Stimulated activated CD8-positive, alpha-beta memory T cell treated with anti-CD3 and anti-CD28 coated beads, Interleukin-15, amount 100 ng/mL, for 24 hours (primary cell): Measurements from ENCODE around the gene TAAR1.
"Not testable (repeated sequence)": the region's sequence is repeated elsewhere in the genome, so short reads cannot be mapped to it uniquely, and the experiment has no call there.

Experiments
- DNase-seq: peaks from one replicate; pipeline ENCODE4 v3.0.0-alpha.2; 2020; ENCODE audit warnings: low read depth

The TAAR1 gene, protein sequence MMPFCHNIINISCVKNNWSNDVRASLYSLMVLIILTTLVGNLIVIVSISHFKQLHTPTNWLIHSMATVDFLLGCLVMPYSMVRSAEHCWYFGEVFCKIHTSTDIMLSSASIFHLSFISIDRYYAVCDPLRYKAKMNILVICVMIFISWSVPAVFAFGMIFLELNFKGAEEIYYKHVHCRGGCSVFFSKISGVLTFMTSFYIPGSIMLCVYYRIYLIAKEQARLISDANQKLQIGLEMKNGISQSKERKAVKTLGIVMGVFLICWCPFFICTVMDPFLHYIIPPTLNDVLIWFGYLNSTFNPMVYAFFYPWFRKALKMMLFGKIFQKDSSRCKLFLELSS

DNA sequence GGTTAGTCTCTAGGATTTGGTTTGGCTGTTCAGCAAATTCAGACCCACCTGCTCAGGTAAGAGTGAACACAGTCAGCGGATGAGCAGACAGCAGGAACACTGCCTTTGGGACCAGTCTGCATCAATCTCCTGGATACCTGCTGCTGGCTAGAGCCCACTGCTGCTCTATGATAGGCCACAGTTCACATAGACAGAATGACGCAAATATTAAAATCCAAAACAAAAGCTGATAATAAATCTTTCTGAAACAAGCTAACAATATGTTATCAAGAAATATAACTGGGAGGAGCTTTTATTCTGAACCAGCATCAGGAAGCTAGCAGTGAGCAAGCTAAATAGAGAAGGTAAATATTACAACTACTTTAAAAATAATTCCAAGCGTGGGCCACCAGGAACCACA, at the start of gene TAAR1:
Gene TAAR1 (minus strand): TSS at position 101 of the 400 bp plus-strand sequence. CDS start 13,179 bp downstream, outside the sequence.
- DNase-seq = no peak

DNA sequence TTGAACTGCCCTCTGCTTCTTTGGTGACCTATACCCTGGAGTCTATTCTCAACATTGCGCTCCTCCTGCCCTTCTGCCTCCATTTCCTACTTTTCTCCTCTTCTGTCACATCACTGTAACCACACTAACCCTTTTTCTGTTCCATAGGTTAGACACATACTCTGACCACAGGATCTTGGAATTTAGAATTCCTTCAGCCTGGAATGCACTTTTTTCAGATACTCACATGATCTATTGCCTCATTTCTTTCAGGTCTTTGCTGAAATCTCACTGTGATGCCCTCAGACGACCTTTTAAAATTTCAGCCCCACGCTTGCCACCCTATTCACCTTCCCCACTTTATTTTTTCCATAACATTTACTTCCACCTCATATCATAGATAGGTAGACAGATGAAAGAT, 49.8 kb upstream of the TAAR1 start:
- no peak for DNase-seq

DNA sequence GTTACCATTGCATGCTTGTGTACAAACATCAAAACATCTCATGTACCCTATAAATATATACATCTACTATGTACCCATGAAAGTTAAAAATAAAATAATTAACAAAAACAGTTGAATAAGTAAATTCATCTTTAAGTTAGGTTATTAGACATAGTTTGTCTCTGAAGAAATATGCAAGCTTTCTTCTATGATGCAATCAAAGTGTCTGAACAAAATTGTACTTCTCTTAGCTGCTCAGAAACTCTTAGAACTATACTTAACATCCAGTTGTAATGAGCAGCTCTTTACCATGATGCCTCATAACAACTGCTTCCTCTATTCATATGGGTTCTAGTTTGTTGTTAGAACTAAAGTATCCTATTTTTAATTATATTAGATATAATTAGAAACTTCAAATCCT, 49.0 kb upstream of the TAAR1 start:
- DNase-seq = no peak

DNA sequence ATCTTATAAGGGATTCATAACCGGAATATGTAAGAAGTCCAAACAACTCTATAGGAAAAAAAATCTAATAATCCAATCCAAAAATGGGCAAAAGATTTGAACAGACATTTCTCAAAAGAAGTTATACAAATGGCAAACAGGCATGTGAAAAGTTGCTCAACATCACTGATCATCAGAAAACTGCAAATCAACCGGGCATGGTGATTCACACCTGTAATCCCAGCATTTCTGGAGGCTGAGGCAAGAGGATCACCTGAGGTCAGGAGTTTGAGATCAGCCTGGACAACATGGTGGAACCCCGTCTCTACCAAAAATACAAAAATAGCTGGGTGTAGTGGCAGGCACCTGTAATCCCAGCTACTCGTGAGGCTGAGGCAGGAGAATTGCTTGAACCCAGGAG, 47.8 kb upstream of the TAAR1 start:
- DNase-seq = not testable (repeated sequence)

DNA sequence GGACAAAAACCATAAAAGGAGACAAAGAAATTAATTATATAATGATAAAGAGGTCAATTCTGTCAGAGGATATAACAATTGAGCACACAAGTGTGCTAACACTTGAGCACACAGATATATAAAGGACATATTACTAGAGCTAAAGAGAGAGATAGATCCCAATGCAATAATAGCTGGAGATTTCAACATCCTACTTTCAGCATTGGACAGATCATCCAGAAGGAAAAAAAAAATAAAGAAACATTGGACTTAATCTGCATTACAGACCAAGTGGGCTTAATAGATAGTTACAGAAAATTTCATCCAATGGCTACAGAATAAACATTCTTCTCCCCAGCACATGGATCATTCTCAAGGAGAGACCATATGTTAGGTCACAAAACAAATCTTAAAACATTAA, 45.0 kb upstream of the TAAR1 start:
- no peak for DNase-seq

DNA sequence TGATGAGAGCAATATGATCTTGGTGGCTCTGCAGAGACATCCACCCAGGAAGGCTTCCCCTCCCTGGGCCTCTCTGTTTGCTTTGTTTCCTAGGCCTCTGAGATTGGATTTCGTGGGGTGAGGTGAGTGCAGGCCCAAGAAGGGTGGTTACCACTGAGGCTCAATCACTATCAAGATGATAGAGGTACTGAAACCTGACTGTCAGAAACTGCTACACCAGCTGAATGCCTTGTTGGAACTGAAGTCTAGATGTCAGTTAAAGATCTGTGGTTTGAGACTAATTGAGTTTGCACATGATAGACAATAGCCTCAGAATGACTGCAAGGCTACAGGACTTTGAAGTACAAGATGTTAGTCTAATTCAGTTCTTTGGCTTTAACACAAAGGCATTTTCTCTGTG, 39.6 kb upstream of the TAAR1 start:
- no peak for DNase-seq

DNA sequence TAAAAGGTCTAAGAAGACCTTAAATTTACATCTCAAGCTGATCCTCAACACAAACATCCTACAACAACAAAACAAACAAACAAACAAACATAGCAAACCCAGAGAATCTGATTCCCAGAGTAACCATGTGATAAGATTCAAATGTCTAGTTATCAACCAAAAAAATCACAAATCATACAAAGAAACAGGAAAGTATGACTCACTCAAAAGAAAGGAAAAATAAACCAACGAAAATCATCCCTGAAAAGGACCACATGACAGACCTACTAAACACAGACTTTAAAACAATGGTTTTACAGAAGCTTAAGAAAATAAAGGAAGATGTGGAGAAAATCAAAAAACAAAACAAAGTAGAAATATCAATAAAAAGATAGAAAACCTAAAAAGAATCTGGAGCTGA, 36.8 kb upstream of the TAAR1 start:
- DNase-seq = no peak

DNA sequence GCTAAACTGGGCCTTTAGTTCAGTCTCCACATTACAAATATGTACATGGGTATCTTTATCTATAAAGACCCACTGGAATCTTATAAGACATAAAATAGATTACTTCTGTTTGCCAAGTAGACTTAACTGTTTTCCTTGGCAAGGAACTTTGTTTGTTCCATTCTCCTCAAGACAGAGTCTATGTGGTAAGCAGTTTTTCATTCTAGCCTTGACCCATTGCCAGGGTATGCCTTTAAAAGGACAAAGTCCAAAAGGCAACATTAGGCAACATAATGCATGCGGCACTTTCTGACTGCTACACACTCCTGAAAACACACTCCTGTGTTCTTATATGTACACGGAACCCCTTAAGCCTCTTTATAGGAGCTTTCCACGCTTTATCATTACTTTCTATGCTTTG, 34.5 kb upstream of the TAAR1 start:
- DNase-seq = no peak

DNA sequence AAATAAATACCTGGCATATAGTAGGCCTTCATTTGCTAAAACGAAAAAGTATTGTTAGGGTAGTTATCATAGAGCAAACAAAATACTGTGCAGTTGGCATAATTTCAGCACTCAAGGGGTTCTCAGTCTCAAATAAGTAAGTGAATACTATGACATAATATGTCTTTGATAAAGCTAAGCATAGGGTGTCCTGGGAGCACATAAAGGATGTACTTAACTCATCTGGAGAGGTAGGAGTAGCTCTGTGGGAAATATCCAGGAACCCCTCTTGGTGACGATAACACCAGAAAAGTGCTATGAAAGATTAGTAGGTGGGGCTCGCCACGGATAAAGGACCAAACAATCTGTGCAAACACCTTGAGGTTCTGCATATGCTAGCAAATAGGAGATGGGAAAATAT, 31.7 kb upstream of the TAAR1 start:
- DNase-seq = no peak

DNA sequence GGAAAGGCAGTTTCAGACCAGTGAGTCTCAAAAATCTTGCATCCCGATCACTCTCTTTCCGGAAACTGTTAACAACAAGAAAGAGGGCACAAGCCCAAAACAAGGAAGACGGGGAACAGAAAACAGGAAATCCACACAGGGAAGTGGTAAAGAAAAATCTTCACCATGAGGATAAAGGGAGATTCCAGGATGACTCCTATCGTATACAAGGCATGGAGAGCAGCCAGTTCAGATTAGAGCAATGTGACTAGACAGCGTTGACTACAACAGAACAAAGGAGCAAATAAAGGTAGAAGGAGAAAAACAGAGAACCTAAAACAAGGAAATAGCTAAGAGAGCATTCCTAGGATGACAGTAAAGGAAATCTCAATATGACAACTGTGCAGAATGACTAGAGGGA, 28.3 kb upstream of the TAAR1 start:
- no peak for DNase-seq

DNA sequence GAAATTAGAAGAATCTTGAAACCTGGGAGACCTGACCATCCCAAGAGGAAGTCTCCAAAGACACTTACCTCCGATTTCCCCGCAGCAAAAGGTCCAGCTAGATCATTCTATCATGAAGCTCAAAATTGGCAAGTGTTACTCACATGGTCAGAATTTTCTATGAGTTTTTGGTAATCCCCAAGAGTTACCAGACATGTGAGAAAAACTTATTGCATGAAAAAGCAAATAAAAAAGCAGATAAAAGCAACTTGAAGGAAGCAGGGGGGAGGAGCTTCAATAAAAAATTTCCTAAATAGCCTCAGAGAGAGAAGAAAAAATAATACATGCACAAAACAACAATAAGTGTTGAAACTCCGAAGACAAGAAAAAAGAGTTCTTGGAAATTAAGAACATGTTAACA, 27.5 kb upstream of the TAAR1 start:
- DNase-seq = no peak

DNA sequence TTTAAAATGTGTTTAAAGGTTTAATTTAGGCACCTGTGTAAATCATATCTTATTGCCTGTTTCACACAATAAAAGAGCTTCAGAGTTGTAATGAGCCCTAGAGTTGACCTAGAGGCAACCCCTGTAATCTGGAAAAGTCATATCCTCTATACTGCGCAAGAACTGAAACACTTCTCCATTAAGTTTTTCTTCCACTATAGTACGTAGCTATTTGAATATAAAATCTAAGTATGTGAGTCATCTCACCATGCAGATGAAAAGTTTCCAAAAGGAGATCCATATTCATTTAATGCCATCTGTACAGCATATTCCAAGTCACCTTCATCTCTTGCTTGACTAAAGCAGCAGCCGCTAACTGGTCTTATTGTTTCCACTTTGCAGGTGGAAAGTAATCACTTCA, 26.0 kb upstream of the TAAR1 start:
- DNase-seq = no peak

DNA sequence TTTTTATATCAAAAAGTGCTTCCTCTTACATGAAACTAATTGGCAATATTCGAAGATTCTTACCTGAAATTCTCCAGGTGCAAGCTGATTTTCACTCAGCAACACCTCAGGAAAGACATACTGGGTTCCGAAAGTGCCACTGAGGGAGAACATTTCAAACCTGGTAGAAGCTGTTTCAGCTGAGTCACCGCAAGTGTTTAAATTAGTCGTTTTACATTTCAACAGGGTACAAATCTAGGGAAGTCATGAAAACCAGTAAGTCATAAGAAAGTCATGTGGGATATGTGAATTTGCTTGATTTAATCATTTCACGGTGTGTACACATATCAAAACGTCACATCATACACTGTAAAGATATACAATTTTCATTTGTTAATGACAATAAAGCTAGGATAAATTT, 25.3 kb upstream of the TAAR1 start:
- DNase-seq = no peak

DNA sequence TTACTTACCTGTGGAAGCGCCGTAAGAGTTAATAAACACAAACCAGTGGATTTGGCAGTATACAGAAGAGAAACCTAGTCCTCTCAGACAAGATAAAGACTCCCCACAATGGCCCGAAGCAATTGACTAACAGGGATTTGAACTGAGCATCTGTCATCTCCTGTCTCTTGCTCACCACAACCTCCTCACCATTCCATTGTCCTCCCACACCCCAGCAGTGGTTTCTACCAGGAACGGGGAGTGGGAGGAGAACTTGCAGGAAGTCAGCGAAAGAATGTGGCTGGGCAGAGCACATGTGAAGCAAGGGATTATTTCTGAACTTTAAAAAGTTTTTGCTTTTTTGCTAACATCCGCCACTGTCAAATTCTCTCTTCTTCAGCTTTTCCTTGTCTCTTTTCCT, 24.6 kb upstream of the TAAR1 start:
- no peak for DNase-seq

DNA sequence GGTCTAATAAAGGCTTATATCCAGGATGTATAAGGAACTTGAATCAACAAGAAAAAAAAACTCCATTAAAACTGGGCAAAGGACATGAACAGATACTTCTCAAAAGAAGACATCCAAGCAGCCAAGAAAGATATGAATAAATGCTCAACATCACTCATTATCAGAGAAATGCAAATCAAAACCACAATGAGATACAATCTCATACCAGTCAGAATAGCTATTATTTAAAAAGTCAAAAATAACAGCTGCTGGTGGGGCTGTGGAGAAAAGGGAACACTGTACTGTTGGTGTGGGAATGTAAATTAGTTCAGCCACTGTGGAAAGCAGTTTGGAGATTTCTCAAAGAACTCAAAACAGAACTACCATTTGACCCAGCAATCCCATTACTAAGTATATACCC, 20.1 kb upstream of the TAAR1 start:
- not testable (repeated sequence) for DNase-seq

DNA sequence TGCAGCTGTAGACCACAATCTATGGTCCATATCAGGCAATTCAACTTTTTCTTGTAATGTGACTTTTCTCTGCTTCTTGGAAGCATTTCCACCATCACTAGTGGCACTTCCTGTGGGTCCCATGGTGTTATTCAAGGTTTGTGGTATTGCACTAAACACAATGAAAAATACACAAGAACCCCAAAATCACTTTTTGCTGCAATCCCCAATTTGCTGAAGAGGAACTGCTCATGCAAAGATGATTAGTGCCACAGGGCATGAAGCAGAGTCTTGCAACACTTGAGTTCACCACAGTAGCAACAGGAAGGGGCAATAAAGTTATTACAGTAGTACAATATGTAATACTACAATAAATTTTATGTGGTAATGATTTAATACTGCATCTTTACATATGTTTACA, 16.8 kb upstream of the TAAR1 start:
- DNase-seq = no peak

DNA sequence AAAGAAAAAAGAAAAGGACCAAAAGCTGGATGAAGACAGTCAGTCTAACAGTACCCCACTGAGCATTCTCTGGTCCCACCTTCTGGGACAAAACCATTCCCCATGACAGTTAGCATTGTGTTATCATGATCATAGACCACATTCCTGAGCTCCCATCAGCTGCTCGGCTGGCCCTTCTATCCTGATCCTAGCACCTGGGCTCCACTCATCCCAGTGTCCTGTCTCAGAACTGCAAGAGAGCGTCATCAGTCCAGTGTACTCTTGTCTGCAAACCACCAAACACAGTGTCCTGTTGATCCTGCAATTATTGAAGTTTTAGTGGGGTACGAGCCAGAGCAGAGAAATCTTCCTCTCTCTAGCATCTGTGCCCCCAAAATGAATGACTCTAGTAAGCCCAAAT, 16.0 kb upstream of the TAAR1 start:
- no peak for DNase-seq

DNA sequence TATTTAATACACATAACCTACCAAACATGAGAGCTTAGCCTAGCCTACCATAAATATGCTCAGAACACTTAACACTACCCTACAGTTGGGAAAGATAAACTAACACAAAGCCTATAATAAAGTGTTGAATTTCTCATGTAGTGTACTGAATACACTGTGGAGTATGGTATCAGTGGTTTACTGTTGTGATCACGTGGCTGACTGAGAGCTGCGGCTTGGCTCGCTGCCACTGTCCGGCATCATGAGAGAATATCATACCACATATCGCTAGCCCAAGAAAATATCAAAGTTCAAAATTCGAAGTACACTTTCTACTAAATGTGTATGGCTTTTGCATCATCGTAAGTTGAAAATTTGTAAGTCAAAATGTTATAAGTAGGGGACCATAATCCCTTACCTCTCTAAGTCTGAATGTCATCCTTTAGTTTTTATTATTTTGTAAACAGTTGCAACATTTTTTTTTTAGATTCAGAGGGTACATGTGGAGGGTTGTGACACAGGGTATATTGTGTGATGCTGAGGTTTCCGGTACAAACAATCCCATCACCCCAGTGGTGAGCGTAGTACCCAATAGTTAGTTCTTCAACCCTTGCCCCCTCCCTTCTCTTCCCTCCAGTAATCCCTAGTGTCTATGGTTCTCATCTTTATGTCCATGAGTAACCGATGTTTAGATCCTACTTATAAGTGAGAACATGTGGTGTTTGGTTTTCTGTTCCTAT, 14.6 kb upstream of the TAAR1 start:
- DNase-seq = no peak

DNA sequence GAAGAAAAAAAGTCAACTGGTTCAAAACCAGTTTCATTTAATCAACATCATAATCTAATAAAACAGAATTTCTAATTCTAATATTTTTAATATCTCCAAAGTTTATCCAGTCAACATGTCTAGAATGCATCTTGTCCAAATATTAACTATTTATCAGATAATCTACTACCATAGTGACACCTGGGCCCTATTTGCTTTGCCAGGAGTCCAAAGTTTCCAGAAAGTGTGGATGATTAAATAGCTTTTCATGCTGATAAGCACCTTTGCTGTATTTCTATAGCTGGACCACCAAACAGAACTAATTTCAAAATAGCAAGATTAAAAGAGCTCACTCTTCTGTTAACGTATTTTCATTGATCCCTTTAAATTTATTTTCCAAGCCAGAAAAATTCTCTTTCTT, 12.3 kb upstream of the TAAR1 start:
- DNase-seq = no peak

DNA sequence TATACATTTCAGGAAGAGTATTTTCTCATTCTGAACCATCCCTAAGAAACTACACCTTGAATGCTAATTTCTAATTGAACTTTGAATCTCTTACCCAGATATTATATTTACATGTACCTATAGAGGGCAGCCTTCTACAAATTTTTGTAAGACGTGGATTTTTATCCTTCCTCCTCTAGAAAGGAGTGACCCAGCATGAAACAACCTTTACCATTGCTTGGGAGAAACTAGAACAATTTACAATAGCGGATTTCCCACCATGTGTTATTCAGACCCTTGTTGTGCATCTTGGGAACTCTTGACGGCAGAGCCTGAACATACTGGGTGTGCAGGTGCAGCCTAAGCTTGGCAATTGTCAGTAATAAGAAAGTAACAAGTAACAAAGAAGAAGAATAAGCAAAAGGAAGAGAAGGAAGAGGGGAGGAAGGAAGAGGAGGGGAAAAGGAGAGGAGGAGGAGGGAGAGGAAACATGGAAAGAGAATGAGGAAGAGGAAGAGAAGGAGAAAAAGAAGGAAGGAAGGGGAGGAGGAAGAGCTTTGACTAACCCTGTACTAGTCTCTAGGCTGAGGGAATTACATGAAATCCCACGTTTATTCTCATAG, 10.8 kb upstream of the TAAR1 start:
- no peak for DNase-seq

DNA sequence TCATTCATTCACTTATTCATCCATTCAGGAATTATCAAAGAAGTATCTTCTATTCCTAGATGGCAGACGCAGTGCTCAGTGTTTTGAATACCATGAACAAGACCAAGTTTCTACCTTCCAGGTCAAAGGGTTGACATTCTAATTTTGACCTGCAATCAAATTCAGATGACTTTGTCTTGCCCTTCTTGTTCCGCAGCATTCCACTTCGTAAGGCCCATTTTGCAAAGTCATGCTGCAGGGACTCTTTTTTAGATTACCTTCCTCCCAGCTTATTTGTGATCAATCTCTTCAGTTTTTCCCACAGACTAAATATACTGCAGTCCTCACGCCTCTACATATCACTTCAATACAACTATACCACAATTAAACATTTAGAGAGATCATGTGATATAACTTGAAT, 7.1 kb upstream of the TAAR1 start:
- no peak for DNase-seq

DNA sequence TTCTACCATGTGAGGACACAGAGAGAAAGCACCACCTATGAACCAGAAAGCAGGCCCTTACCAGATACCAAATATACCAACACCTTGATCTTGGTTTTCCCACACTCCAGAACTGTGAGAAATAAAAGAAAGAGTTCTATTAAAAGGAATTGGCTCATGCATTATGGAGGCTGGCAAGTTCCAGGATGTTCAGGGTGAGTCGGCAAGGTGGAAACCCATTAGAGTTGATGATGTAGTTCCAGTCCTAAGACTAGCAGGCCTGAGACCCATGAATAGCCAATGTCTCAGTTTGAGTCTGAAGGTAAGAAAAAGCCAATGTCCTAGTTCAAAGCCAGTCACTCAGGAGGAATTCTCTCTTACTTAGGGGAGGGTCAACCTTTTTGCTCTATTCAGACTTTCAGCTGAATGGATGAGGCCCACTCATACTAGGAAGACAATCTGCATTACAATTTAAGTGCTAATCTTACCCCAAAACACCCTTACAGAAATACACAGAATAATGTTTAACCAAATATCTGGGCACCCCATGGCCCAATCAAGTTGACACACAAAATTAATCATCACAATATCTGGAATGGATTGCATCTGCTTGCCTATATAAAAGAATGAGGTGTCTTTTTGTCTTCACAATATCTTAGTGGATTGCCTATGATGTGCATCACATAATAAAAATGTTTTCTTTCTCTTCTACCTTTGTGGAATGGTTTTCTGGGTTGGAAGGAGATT, 5.5 kb upstream of the TAAR1 start:
- no peak for DNase-seq

DNA sequence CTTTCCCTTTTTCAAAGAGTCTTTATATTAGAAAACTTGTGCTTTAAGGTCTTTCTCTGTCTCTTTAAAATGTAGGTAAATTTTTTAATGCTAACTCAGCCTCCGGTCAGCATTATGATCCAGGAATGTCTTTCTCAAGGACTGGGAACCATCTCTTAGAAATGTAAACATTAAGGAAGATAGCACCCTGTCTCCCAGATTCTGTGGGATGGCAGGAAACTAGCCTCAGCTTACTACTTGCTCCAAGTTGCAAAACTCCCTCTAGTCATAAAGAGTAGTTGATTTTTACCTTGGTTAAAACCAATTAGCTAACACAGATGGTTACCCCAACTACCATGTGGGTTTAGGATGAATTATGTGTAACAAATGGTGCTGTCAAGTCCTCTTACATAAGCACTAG, 4.7 kb upstream of the TAAR1 start:
- no peak for DNase-seq
